Stimulated activated CD8-positive, alpha-beta memory T cell treated with anti-CD3 and anti-CD28 coated beads, Interleukin-4, amount 100 ng/mL, for 48 hours (primary cell): ENCODE measurements around the gene RDH13.
"Not testable (repeated sequence)": the region's sequence is repeated elsewhere in the genome, so short reads cannot be mapped to it uniquely, and the experiment has no call there.

ENCODE experiments used
- DNase-seq: peaks from one replicate; pipeline ENCODE4 v3.0.0-alpha.2; 2020

RDH13 gene

GRCh38 chr19:55042688-55043087, 20.3 kb downstream of the RDH13 start:
- no peak for DNase-seq

DNA sequence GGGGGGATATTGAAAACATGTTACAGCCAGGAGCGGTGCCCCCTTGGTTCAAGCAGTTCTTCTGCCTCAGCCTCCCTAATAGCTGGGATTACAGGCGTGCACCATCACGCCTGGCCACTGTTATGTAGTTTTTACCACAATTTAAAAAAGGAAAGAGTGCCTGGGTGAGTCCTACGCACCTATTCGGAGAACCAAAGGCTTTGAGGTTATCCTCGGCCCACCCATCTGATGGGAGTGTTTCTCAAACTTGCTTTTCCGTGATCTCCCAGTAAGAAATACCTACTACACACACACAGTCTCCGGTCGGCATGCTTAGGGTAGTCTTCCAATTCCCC, 20.6 kb downstream of the RDH13 start:
- no peak for DNase-seq

- peak; percentile 56 for DNase-seq
Measured at GRCh38 chr19:55041627-55042343, 21.2 kb downstream of the RDH13 start.

- no peak for DNase-seq
Measured at GRCh38 chr19:55041244-55041626, 21.7 kb downstream of the RDH13 start.

DNA sequence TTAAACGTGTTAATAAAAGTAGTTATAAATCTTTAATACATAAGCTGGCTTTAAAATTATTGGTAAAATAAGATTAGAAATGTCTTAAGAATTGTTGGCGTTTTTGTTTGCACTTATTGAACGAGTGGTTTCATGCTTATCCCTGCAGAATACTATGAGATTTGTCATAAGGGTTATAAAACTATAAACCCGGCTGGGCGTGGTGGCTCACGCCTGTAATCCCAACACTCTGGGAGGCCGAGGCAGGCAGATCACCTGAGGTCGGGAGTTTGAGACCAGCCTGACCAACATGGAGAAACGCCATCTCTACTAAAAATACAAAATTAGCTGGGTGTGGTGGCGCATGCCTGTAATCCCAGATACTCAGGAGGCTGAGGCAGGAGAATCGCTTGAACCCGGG, 22.3 kb downstream of the RDH13 start:
- DNase-seq, result not testable (repeated sequence)

- not testable (repeated sequence) for DNase-seq
Measured at GRCh38 chr19:55037603-55038002, 25.3 kb downstream of the RDH13 start.

DNA sequence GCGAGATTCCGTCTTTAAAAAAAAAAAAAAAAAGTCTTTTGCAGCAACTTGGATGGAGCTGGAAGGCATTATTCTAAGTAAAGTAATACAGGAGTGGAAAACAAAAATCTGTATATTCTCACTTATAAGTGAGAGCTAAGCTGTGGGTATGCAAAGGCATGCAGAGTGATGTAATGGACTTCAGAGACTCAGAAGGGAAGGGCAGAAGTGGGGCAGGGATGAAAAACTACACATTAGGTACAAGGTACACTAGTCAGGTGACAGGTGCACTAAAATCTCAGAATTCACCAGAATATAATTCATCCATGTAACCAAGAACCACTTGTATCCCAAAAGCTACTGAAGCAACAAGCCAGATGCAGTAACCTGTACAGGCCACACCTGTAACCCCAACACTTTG, 26.9 kb downstream of the RDH13 start:
- no peak for DNase-seq

DNA sequence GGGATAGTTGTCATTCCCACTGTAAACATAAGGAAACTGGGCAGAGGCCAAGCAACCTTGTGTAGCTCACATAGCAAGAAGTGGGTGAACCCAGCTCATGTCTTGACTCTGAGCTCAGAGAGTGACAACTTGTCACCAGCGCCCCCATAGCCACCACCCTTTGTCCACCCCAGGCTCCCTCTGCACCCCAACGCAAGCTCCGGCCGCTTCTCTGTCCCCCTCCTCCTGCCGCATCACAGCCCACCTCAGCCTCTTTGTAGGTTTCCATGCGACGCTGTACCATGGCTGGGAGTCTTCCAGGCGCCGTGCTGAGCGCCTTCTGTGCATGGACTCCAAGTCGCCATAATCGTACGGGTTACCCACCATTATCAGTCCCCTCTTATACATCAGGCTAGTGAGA, 28.2 kb downstream of the RDH13 start:
- DNase-seq, result no peak

GRCh38 chr19:55032976-55033643, 29.8 kb downstream of the RDH13 start:
- DNase-seq, result not testable (repeated sequence)

DNA sequence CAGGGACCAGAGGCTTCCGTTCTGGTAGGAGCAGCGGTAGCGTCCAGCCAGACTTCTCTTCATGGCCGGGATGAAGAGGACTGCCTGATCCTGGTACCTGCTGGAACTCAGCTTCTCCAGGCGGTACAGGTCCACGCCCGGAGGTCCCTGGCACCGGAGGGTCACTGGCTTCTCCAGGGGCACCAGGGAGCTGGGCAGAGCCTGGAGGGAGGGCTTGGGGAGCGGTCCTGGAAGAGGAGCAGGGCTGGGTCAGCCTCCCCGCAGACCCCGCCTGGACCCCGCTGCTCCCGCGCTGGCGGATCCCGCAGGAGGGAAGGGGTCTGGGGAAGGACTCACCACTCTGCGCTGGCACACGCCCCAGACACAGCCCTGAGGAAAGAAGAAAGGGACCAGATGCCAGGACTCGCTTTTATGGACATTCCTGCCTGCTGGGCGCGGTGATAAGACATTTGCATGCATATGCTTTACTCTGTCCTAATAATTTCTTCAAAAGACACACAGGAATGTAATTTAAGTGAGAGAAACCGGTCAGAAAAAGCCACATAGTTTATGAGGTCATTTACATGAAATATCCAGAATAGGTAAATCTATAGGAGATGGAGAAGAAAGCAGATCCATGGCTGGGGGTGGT, 30.7 kb downstream of the RDH13 start:
- no peak for DNase-seq

GRCh38 chr19:55031178-55031577, 31.8 kb downstream of the RDH13 start:
- no peak for DNase-seq

GRCh38 chr19:55028757-55029156, 34.2 kb downstream of the RDH13 start:
- no peak for DNase-seq

DNA sequence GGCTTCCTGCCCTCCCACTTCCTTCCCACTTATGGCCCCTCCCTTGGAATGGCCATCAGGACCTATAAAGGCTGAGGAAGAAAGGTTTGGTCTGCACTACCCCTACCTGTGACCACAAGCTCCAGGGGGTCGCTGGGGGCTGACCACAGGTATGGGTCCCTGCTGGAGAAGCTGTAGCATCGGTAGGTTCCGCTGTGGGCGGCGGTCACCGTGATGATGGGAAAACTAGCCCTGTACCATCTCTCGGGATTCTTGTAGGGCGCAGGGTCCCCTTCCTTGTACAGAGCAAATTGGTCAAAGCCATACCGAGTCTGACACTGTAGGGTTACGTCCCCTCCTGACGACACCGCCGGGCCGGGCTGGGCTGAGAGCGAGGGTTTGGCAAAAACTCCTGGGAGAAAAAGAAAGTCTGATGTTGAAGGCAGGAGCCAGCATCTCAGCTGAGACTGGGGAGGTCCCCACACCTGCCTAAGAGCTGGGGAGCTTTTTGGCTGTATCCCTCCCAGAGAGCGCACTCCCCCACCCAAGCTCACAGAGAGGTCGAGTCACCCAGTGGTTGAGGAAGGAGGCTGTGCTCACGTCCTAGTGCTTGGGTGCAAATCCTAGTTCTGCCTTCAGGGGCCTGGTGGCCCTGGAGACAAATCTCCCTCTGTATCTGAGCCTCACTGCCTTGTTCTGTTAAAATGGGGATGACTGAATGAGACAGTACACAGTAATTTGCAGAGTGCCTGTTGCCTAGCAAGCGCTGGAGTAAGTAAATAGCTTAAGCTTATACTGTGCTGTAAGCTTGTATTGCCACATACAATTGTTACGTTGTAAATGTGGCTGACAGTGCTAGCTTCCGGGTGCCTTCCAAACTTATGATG, 35.2 kb downstream of the RDH13 start:
- no peak for DNase-seq

GRCh38 chr19:55027140-55027471, 35.8 kb downstream of the RDH13 start:
- DNase-seq, result not testable (repeated sequence)

GRCh38 chr19:55024111-55024510, 38.8 kb downstream of the RDH13 start:
- no peak for DNase-seq

- not testable (repeated sequence) for DNase-seq
Measured at GRCh38 chr19:55020351-55020750, 42.6 kb downstream of the RDH13 start.

- no peak for DNase-seq
Measured at GRCh38 chr19:55018633-55019032, 44.3 kb downstream of the RDH13 start.

DNA sequence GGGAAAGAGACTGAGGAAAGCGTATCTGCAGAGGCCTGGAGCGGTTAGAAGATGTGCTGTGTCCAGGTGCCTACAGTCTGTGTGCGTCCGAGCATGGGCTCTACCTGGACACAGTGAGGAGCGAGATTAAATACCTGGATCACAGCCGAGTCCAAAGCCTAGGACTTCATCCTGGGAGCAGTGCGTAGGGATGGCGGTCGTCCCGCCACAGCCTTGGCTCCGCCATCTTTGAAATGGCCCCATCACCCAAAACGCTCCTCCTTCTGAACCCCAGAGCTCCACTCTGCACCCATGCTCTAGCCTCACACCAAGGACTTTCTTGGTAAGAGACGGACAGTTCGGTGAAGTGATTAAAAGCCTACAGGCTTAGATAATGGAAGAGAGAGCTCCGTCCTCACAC, 44.7 kb downstream of the RDH13 start:
- DNase-seq, result no peak

DNA sequence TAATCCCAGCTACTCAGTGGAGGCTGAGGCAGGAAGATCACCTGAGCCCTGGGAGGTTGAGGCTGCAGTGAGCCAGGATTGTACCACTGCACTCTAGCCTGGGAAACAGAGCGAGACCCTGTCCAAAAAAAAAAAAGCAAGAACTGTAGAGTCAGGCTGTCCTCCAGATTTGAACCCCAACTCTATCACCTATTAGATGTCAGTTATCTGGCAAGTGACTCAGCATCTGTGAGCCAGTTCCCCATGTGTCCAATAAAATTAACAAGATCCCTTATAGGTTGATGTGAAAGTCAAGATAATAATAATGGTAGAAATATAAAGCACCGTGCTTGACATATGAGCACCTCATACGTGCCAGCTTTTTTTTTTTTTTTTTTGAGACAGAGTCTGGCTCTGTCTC, 46.9 kb downstream of the RDH13 start:
- DNase-seq, result no peak

DNA sequence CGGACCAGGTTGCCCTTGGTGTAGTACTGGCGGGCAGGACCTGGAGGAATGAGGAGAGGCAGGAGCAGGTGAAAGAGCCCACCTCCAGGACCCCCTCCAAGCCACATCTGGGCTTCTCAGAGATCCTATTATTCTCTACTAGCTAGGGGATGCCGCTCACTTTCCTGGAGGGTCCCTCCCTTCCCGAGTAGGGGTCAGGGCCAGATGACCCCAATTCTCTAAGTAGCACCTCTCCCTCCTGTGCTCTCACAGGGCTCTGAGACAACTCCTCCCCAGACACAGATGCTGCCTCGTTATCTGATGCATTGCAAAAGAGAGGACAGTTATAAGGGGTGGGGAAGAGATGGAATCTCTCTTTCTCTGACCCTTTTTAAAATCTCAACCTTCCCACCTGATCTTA, 47.8 kb downstream of the RDH13 start:
- DNase-seq, result no peak

DNA sequence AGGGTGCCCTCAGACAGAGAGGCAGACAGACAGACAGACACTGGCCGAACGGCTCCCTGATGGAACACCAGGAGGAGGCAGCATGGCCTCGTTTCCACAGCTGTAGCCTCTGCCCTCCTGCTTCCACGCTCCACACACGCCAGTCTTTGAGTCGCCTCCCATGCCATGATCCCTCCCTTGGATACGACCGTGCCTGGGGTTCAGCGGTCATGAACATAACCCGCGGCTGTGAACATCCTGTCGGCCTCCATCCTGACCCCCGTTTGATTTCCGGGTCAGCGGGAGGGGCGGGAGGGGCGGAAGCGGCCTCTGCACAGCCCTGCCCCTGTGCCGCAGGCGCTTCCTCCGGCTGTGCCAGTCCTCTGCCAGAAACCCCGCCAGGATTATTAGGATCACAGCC, 48.2 kb downstream of the RDH13 start:
- no peak for DNase-seq

DNA sequence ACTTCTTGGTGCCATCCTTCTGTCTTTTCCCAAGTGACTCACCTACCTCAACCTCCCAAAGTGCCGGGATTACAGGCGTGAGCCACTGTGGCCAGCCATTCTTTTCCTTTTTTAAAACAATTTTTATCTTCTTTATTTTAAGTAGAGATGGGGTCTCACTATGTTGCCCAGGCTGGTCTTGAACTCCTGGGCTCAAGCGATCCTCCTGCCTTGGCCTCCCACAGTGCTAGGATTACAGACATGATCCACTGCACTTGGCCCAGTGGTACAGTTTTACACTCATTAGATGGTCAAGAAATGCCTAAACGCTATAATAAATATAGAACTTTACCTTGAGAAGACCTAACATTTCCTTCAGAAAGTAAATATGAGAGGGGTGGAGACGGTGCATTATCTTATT, 49.4 kb downstream of the RDH13 start:
- no peak for DNase-seq

DNA sequence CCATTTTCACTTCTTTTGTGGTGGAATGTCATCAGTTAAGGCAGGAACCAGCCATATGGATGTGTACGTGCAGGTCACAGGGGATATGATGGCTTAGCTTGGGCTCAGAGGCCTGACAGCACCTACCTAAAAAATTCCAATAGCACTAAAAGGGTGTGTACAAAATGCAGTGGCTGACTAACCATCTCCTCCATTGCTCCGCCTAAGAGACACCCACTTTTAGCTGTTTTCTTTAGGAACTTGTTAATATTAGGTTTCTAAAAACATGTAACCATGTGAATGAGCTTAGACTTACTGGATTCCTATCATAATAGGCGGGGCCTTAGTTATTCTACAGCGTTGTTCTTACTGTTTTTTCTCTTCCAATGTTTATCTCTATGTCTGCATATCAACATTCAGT, 50.6 kb downstream of the RDH13 start:
- DNase-seq, result no peak

DNA sequence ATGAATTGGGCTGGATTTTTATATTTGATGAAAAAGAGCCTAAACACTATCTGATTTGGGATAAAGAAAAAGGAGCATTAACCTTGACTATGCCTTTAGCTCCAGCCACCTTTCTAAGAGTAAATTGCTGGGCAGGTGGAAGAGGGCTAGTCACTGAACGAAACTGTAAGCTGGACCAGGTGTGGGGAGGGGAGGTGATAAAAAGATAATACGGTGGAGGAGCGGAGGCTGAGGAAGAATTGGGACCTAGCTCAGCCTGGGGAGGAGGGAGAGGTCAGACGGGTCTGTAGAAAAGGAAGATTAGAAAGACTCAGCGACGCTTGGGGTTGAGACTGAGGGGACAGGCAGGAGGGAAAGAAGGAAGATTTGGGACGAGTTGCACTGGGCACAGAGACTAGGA, 52.4 kb downstream of the RDH13 start:
- not testable (repeated sequence) for DNase-seq
